DND-41 (cell line): ENCODE data around the gene MAP2K5.

Experiments used
- EZH2 ChIP-seq: IDR thresholded peaks from 3 replicates; pipeline ENCODE4 v1.6.1; 2012; ENCODE audit warnings: borderline replicate concordance, low read depth, mild to moderate bottlenecking, moderate library complexity, low read length, inconsistent platforms; ENCODE audit not compliant: severe bottlenecking
- TF ChIP-seq, protein P1 (sequence below): IDR thresholded peaks from 2 replicates; pipeline ENCODE4 v1.5.1; 2012; ENCODE audit warnings: borderline replicate concordance, low read length, moderate library complexity, mild to moderate bottlenecking; ENCODE audit not compliant: poor library complexity, severe bottlenecking; ENCODE audit errors: extremely low read depth

DNA sequence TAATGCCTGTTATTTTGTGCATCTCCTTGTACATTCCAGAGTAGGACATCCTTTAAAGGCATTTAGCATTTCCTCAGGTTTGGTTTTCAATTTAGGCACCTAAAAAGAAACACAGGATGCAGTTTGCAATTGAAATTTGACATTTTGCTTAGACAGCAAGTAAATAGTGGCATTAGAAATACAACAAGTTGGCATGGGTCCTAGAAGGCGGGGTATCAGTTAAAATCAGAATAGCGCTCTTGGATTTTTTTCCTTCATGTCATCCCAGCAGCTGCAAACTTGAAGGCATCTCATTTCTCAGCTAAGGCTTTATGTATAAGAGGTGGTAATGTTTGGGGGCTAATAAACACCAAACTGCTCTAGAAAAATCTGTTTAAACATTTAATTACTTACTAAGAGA is 235.3 kb downstream of the MAP2K5 start:
- TF ChIP-seq, protein P1, sequence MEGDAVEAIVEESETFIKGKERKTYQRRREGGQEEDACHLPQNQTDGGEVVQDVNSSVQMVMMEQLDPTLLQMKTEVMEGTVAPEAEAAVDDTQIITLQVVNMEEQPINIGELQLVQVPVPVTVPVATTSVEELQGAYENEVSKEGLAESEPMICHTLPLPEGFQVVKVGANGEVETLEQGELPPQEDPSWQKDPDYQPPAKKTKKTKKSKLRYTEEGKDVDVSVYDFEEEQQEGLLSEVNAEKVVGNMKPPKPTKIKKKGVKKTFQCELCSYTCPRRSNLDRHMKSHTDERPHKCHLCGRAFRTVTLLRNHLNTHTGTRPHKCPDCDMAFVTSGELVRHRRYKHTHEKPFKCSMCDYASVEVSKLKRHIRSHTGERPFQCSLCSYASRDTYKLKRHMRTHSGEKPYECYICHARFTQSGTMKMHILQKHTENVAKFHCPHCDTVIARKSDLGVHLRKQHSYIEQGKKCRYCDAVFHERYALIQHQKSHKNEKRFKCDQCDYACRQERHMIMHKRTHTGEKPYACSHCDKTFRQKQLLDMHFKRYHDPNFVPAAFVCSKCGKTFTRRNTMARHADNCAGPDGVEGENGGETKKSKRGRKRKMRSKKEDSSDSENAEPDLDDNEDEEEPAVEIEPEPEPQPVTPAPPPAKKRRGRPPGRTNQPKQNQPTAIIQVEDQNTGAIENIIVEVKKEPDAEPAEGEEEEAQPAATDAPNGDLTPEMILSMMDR = no peak
- TF ChIP-seq EZH2 = no peak
